ENCODE data around the gene JCHAIN. TPM values are rescaled to one million over a fixed set of nuclear protein-coding genes. Genes with fewer than 3 reads are reported as not detected.

The JCHAIN gene
- total RNA-seq, 4 donors from 2014 or later, result 2.0 to 138 (median 29.0) TPM; not detected in 1

- Histone ChIP-seq H3K4me1 (no peaks in the 10 kb centered on the region), H3K27me3 (no peaks in the 10 kb centered on the region), H3K36me3 (no peaks in the 10 kb centered on the region), H3K4me3 (no peak overlapping the region), H3K27ac (no peak overlapping the region), H3K9me3 (no peaks in the 10 kb centered on the region)
- intact Hi-C loops (cut with DNase I), result no loop called here
- DNase-seq, result no peak
- 59 to 61% methylated on average over 2 of the region's 2 CpGs for WGBS, 2 donors
- TF ChIP-seq POLR2A (IDR thresholded peaks at IDR 0.05) (no peak), CTCF (IDR thresholded peaks at IDR 0.05) (no peak)
Measured at GRCh38 chr4:70640192-70640591, 26.1 kb downstream of the JCHAIN start.

GRCh38 chr4:70637239-70637913, 28.9 kb downstream of the JCHAIN start:
- TF ChIP-seq CTCF (IDR thresholded peaks at IDR 0.05), result no peak
- TF ChIP-seq POLR2A (IDR thresholded peaks at IDR 0.05), result no peak
- no peaks in the 10 kb centered on the region for H3K27me3 ChIP-seq
- intact Hi-C loops (cut with DNase I), result no loop called here
- H3K9me3 ChIP-seq, result no peaks in the 10 kb centered on the region
- no peak for DNase-seq
- no peak overlapping the region for H3K27ac ChIP-seq
- peak overlapping the region in 1 of 4 donors; percentile 5 for H3K4me3 ChIP-seq
- H3K36me3 ChIP-seq, result no peaks in the 10 kb centered on the region
- 49 to 54% methylated on average over 8 of the region's 8 CpGs for WGBS, 2 donors
- no peaks in the 10 kb centered on the region for H3K4me1 ChIP-seq

GRCh38 chr4:70634482-70634881, 31.8 kb downstream of the JCHAIN start:
- intact Hi-C loops (cut with DNase I), result no loop called here
- Histone ChIP-seq H3K9me3 (no peaks in the 10 kb centered on the region), H3K27ac (no peak overlapping the region), H3K36me3 (no peaks in the 10 kb centered on the region), H3K4me3 (no peak overlapping the region), H3K4me1 (no peaks in the 10 kb centered on the region), H3K27me3 (no peaks in the 10 kb centered on the region)
- DNase-seq, result no peak
- WGBS, 2 donors, result 62 to 69% methylated on average over 4 to 5 of the region's 5 CpGs
- TF ChIP-seq POLR2A (IDR thresholded peaks at IDR 0.05), result no peak
- TF ChIP-seq CTCF (IDR thresholded peaks at IDR 0.05), result no peak

- Histone ChIP-seq H3K27ac (no peak overlapping the region), H3K36me3 (no peaks in the 10 kb centered on the region), H3K9me3 (no peaks in the 10 kb centered on the region), H3K27me3 (no peaks in the 10 kb centered on the region), H3K4me3 (no peak overlapping the region), H3K4me1 (peaks cover 3 to 15% (median 10%) of the 10 kb centered on the region in 3 donors)
- 77 to 91% methylated on average over 1 of the region's 1 CpG for WGBS, 2 donors
- intact Hi-C loops (cut with DNase I), result no loop called here
- no peak for TF ChIP-seq POLR2A (IDR thresholded peaks at IDR 0.05)
- no peak for TF ChIP-seq CTCF (IDR thresholded peaks at IDR 0.05)
- no peak for DNase-seq
Measured at GRCh38 chr4:70632028-70632427, 34.3 kb downstream of the JCHAIN start.

GRCh38 chr4:70630162-70630561, 36.1 kb downstream of the JCHAIN start:
- H3K27me3 ChIP-seq, result no peaks in the 10 kb centered on the region
- no peaks in the 10 kb centered on the region for H3K36me3 ChIP-seq
- H3K9me3 ChIP-seq, result no peaks in the 10 kb centered on the region
- intact Hi-C loops (cut with DNase I), result no loop called here
- 62 to 78% methylated on average over 3 of the region's 3 CpGs for WGBS, 2 donors
- no peak for DNase-seq
- no peak overlapping the region for H3K4me3 ChIP-seq
- peaks cover 3 to 16% (median 10%) of the 10 kb centered on the region in 3 donors for H3K4me1 ChIP-seq
- no peak overlapping the region for H3K27ac ChIP-seq
- no peak for TF ChIP-seq POLR2A (IDR thresholded peaks at IDR 0.05)
- no peak for TF ChIP-seq CTCF (IDR thresholded peaks at IDR 0.05)

All from esophagus squamous epithelium (tissue), 5 donors.